T-helper 9 cell (primary cell): Measurements from ENCODE around the gene NPTN.
"Not testable (repeated sequence)": the region's sequence is repeated elsewhere in the genome, so short reads cannot be mapped to it uniquely, and the experiment has no call there.

Experiments used
- DNase-seq: peaks from one replicate; pipeline ENCODE4 v3.0.0-alpha.2; 2020

NPTN gene

GRCh38 chr15:73600413-73601335 is 32.5 kb downstream of the NPTN start:
- no peak for DNase-seq

- DNase-seq: no peak
Measured at GRCh38 chr15:73599934-73600333, 33.3 kb downstream of the NPTN start.

- no peak for DNase-seq
Measured at GRCh38 chr15:73598530-73599160, 34.5 kb downstream of the NPTN start.

GRCh38 chr15:73597036-73597638 is 36.1 kb downstream of the NPTN start:
- DNase-seq: no peak

DNA sequence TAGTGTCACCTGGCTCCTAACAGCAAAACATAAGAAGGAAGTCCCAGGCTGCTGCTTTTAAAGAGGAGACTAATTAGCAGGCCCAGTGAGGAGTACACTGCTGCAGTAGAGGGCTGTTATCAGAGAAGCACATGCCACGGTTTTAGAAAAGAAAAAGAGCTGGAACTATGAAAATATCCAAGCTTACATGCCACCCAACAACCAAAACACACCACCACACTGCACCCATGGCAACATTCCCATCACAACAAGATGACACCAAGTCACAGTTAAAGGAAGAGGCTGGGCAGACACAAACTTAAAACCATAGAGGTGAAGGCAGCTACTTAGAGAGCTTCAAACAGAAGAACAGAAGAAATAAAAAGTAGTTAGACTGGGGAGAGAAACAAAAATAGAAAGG is 37.0 kb downstream of the NPTN start:
- DNase-seq: no peak

DNA sequence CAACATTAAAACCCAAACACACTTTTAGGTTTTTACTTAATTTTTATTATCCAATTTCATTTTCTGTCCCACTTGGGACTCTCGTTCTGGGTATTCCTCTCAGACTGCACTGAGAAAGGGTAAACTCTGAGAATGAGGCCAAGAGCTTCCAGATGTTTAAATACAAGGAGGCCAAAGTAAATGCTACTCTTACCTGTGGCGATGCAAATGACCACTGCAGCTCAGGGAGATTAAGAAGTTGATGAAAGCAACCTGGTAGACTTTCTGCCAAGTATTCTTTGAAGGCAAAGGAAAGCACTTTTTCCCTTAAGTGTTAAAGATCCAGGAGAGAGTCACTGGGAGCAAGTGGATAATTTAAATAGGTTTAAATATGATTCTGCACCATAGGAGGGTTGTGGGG is 39.1 kb downstream of the NPTN start:
- DNase-seq: no peak

- no peak for DNase-seq
Measured at GRCh38 chr15:73593304-73594074, 39.7 kb downstream of the NPTN start.

DNA sequence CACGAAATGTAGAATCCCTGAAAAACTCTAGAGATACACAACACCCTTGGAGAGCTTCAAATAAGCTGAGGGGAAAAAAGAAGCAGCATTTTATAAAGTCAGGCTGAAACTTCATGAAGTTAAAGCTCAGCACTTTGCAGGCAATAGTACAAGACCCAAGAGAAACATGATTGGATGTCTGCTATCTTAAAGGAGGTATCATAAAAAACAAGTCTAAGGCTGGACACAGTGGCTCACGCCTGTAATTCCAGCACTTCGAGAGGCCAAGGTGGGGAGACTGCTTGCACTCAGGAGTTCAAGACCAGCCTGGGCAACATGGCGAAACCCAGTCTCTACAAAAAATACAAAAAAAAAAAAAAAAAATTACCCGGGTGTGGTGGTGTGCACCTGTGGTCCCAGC is 42.9 kb downstream of the NPTN start:
- DNase-seq: no peak

DNA sequence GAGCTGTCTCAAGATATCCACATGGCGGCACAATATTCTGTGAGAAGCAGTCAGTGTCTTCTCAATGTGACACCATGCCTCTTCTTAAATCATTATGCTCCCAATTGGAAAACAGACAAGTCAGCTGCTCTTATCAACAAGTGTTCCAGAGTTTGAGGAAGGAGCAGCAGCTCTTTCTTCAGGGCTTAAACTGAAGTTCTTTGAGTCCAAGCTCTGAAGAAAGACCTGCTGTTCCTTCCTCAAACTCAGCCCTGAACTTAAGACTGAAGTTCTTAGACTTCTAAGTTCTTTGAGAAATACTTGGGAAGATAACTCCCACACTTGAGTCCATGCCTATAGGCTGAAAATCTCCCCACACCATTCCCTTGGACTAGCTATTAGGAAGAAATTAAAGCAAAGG is 43.4 kb downstream of the NPTN start:
- no peak for DNase-seq

- no peak for DNase-seq
Measured at GRCh38 chr15:73585871-73586654, 47.1 kb downstream of the NPTN start.

- no peak for DNase-seq
Measured at GRCh38 chr15:73584699-73585420, 48.3 kb downstream of the NPTN start.

- DNase-seq: no peak
Measured at GRCh38 chr15:73583544-73583943, 49.6 kb downstream of the NPTN start.

DNA sequence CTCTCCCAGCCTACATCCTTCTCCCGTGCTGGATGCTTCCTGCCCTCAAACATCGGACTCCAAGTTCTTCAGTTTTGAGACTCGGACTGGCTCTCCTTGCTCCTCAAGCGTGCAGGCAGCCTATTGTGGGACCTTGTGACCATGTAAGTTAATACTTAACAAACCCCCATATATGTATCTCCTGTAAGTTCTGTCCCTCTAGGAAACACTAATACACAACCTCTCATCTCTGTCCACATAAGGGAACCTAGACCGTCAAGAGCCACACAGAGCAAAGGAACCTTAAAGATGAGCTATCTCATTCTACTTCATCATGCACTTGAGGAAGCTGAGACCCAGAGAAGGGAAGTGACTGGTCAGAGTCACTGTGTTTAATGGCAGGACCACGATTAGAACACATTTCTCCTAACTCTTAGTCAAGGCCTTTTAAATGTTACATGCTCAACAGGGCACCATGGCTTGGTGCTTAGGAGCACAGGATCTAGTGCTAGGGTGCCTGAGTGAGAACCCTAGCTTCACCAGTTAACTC is 50.3 kb downstream of the NPTN start:
- DNase-seq: no peak

DNA sequence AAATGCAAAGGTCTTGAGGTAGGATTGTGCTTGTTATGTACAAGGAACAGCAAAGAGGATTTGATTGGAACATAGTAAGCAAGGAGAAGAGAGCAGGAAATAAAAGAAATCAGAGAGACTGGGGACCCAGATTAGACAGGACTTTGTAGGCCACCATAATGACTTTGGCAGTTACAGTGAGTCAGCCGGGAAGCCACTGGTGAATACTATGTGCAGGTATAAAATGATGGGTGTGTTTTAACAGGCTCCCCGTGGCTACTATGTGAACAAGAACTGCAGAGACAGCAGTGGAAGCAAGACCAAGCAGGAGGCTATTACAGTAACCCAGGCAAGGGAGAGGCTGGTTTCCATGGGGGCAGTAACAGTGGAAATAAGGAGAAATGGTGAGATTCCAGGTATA is 55.2 kb downstream of the NPTN start:
- no peak for DNase-seq

DNA sequence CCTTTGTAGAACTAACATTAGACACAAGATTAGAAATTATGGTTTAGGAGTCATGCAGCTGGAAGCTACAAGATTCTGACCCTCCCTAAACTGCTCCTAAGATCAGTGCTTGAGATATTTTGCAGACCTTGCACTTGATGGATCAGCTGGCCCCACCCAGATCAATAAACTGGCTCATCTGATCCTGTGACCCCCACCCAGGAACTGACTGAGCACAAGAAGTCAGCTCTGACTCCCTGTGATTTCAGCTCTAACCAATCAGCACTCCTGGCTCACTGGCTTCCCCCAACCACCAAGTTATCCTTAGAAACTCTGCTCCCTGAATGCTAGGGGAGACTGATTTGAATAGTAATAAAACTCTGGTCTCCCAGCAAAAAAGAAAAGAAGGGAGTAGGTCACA is 55.6 kb downstream of the NPTN start:
- DNase-seq: not testable (repeated sequence)

GRCh38 chr15:73575636-73576247 is 57.4 kb downstream of the NPTN start:
- DNase-seq: no peak

- DNase-seq: no peak
Measured at GRCh38 chr15:73573572-73573971, 59.6 kb downstream of the NPTN start.

DNA sequence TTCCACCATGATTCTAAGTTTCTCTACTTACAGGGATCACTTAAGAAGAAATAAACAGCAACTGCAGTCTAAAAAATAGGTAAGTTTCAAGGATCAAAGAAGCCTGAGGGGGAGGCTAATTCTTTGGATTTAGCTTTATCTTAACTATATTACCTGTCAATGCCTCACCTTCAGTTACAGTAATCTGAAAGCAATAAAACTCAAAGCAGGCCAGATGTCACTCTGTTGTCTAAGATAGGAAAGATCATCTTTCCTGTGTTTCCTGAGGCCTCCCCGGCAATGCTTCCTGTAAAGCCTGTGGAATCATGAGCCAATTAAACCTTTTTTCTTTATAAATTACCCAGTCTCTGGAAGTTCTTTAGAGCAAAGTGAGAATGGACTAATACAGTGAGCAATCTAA is 60.2 kb downstream of the NPTN start:
- DNase-seq: no peak

DNA sequence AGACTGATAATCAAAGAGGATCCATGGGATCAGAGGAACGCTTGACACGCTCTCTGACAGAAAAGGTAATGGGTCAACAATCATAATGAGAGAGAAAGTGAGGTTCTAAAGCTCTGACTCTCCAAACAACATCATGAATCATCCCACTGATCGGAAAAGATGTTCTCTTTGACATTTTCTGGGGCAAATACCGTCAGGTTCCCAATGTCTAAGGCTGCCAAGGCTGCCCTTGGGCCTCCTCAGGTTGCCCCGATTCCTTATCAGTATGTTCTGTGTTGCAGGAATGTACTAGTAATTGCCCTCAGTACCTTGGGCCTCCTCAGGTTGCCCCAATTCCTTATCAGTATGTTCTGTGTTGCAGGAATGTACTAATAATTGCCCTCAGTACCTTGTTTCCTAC is 60.9 kb downstream of the NPTN start:
- no peak for DNase-seq

GRCh38 chr15:73571346-73571745 is 61.8 kb downstream of the NPTN start:
- no peak for DNase-seq
